Naive thymus-derived CD4-positive, alpha-beta T cell (primary cell): Measurements from ENCODE around the gene KIF11. TPM values are rescaled to one million over a fixed set of nuclear protein-coding genes. Genes with fewer than 3 reads are reported as not detected.
A peak's percentile ranks its signal among the peaks of the same experiment; 100 is the strongest.

Source experiments
- ATAC-seq: fragments of 150-1000 bp; cut with Tn5 transposase; 2 replicates; pipeline ENCODE4 v1.10.0; 2021; ENCODE audit warnings: mild to moderate bottlenecking, moderate library complexity
- CTCF ChIA-PET: fragments of 350-600 bp; sonication (Branson Sonifier 250); formaldehyde crosslinking; loops from one replicate; lab custom pipeline; 2021; ENCODE audit warnings: antibody characterized with exemption; lab: Charles Lee
- POLR2A ChIA-PET: fragments of 350-600 bp; sonication (Branson Sonifier 250); formaldehyde crosslinking; loops from one replicate; lab custom pipeline; 2021; ENCODE audit warnings: antibody characterized with exemption, inconsistent platforms; lab: Charles Lee
- DNase-seq, 9 donors: peaks; one replicate each; pipeline versions ENCODE4 v3.0.0 to v3.0.0-alpha.2; 2020 to 2022; ENCODE audit warnings: mixed read lengths in 1 of 9
- H3K27ac ChIP-seq: one replicate; pipeline ENCODE4 v1.7.0; 2013; ENCODE audit warnings: mild to moderate bottlenecking, low read depth, low read length, moderate library complexity
- H3K27me3 ChIP-seq, 2 donors: one replicate each; pipeline ENCODE4 v1.7.0; 2013; ENCODE audit warnings: low read length in 2 of 2, mild to moderate bottlenecking in 2 of 2, moderate library complexity in 2 of 2; ENCODE audit not compliant: control insufficient read depth in 2 of 2, insufficient read depth in 2 of 2
- H3K36me3 ChIP-seq, 3 experiments: 1 replicate in 2 of 3; 2 replicates in 1 of 3; pipeline ENCODE4 v1.7.0; 2013; ENCODE audit warnings: low read length in 3 of 3, mild to moderate bottlenecking in 3 of 3, moderate library complexity in 1 of 3; ENCODE audit not compliant: insufficient read depth in 3 of 3, control insufficient read depth in 2 of 3
- H3K4me1 ChIP-seq, 2 donors: one replicate each; pipeline ENCODE4 v1.7.0; 2013; ENCODE audit warnings: low read length in 2 of 2, mild to moderate bottlenecking in 2 of 2, moderate library complexity in 1 of 2; ENCODE audit not compliant: control insufficient read depth in 2 of 2, insufficient read depth in 2 of 2
- H3K4me3 ChIP-seq: 2 replicates; pipeline ENCODE4 v1.7.0; 2013; ENCODE audit warnings: mild to moderate bottlenecking, low read length
- H3K9me3 ChIP-seq, 3 experiments: 1 replicate in 2 of 3; 2 replicates in 1 of 3; pipeline ENCODE4 v1.7.0; 2013; ENCODE audit warnings: low read length in 3 of 3; ENCODE audit not compliant: control insufficient read depth in 2 of 3
- H3K27ac Mint-ChIP-seq, 9 donors: one replicate each; pipeline ENCODE4 v1.8.0; 2020 to 2022; ENCODE audit warnings: mixed read lengths in 9 of 9, mild to moderate bottlenecking in 8 of 9, moderate library complexity in 5 of 9, inconsistent platforms in 2 of 9
- H3K27me3 Mint-ChIP-seq, 5 donors: one replicate each; pipeline ENCODE4 v1.8.0; 2021 to 2022; ENCODE audit warnings: mixed read lengths in 5 of 5, mild to moderate bottlenecking in 1 of 5
- H3K36me3 Mint-ChIP-seq, 5 donors: one replicate each; pipeline ENCODE4 v1.8.0; 2020 to 2022; ENCODE audit warnings: mixed read lengths in 5 of 5, mild to moderate bottlenecking in 3 of 5, inconsistent platforms in 1 of 5
- H3K4me1 Mint-ChIP-seq, 7 donors: one replicate each; pipeline ENCODE4 v1.8.0; 2020 to 2022; ENCODE audit warnings: mixed read lengths in 7 of 7, mild to moderate bottlenecking in 3 of 7, inconsistent platforms in 1 of 7
- H3K4me3 Mint-ChIP-seq, 10 donors: one replicate each; pipeline ENCODE4 v1.8.0; 2020 to 2022; ENCODE audit warnings: mild to moderate bottlenecking in 10 of 10, mixed read lengths in 10 of 10, moderate library complexity in 6 of 10, inconsistent platforms in 2 of 10
- H3K9me3 Mint-ChIP-seq, 11 donors: one replicate each; pipeline ENCODE4 v1.8.0; 2020 to 2022; ENCODE audit warnings: mixed read lengths in 11 of 11, mild to moderate bottlenecking in 4 of 11, inconsistent platforms in 1 of 11, moderate library complexity in 1 of 11
- intact Hi-C, 2 donors: fragments of 100-400 bp; cut with micrococcal nuclease; formaldehyde crosslinking; loops; one replicate each; pipeline ENCODE4 v1.15.1; 2023
- polyA plus RNA-seq, 2 donors: library from polyadenylated mRNA; unstranded; fragments of 300-500 nt; fragmentation: Illumina TruSeq; gene quantifications; one replicate each; pipeline ENCODE4 v1.2.3, GENCODE V29; 2021
- total RNA-seq, 6 experiments: library from RNA in 5 of 6; stranded (reverse) in 5 of 6; gene quantifications; 1 replicate in 5 of 6; 2 replicates in 1 of 6; pipeline ENCODE4 v1.2.3 and lab custom pipeline; 2021 to 2026

The KIF11 gene
- total and polyA plus RNA-seq, 7 experiments from 2014 or later, result 0.19 to 52.6 (median 0.70) TPM

GRCh38 chr10:92702301-92702916 lies 109.5 kb downstream of the KIF11 start:
- intact Hi-C loops, result no loop called here
- peak overlapping the region in 1 of 10 donors; percentile 19 for H3K4me3 Mint-ChIP-seq
- CTCF ChIA-PET, result no interaction called here

More at GRCh38 chr10:92702301-92702916, 109.5 kb downstream of the KIF11 start:
- peaks cover 11 to 18% of the 10 kb centered on the region in 2 donors for H3K4me1 ChIP-seq
- ATAC-seq, result no peak
- Mint-ChIP-seq H3K4me1 (peaks cover 15 to 34% (median 24%) of the 10 kb centered on the region in 7 donors), H3K9me3 (peaks cover 0 to 2% (median 0%) of the 10 kb centered on the region in 11 donors), H3K27me3 (peaks cover 55 to 78% (median 66%) of the 10 kb centered on the region in 5 donors), H3K36me3 (no peaks in the 10 kb centered on the region), H3K27ac (no peak overlapping the region)
- peaks cover 4 to 6% of the 10 kb centered on the region in 2 donors for H3K27me3 ChIP-seq
- no peak overlapping the region for H3K4me3 ChIP-seq
- no peak for DNase-seq
- POLR2A ChIA-PET, result interaction anchor here (0.6 kb wide), 1 partner anchor 133 kb away, joined by 3 read pairs; no protein-coding TSS in a partner anchor
- no peaks in the 10 kb centered on the region for H3K36me3 ChIP-seq
- H3K9me3 ChIP-seq, result no peaks in the 10 kb centered on the region
- no peak overlapping the region for H3K27ac ChIP-seq

Other genes with a start within 250 kb of the KIF11 start
- 10 to 100 TPM; 20.7 to 36.7 (median 28.4) TPM for gene IDE, start 19.0 kb upstream of the KIF11 start, total RNA-seq
- 10 to 100 TPM; 11.2 to 16.8 TPM for gene IDE, start 19.0 kb upstream of the KIF11 start, polyA plus RNA-seq
- gene HHEX, start 96.8 kb downstream of the KIF11 start, total RNA-seq, result 10 to 100 TPM in 1 of 5 experiments, 1 to 10 TPM in 1, under 1 TPM in 1, not detected in 2; 0.27 to 21.4 (median 5.5) TPM
- gene HHEX, start 96.8 kb downstream of the KIF11 start, polyA plus RNA-seq, result under 1 TPM; 0.18 to 0.24 TPM